ENCODE data around the gene FMO2.

The FMO2 gene

GRCh38 chr1:171174560-171175294 lies 10.4 kb upstream of the FMO2 start:
- Histone ChIP-seq H2BK5ac (ENCODE audit: low read depth, low read length, poor library complexity) (no peak overlapping the region), H3K9me3 (ENCODE audit: insufficient read depth, low read depth, low read length) (no peaks in the 10 kb centered on the region), H3K18ac (ENCODE audit: low read length) (no peak overlapping the region), H4K8ac (ENCODE audit: low read depth, low read length) (no peak overlapping the region), H3K4me1 (ENCODE audit: control insufficient read depth in 1 of 2, insufficient read depth in 2 of 2, low read length in 2 of 2) (peaks cover 0 to 2% of the 10 kb centered on the region in 2 experiments), H4K91ac (ENCODE audit: low read depth, low read length) (no peak overlapping the region), H3K4ac (ENCODE audit: low read depth, low read length) (no peak overlapping the region), H3K4me3 (ENCODE audit: low read depth, low read length) (no peak overlapping the region), H3K27me3 (ENCODE audit: insufficient read depth, low read length) (no peaks in the 10 kb centered on the region), H3K9ac (ENCODE audit: low read length) (no peak overlapping the region), H3K23ac (ENCODE audit: low read length) (no peak overlapping the region), H3K4me2 (ENCODE audit: low read length) (no peak overlapping the region), H3K27ac (ENCODE audit: low read depth, low read length) (no peak overlapping the region), H2AK5ac (ENCODE audit: low read length) (no peak overlapping the region), H3K14ac (ENCODE audit: low read length) (no peak overlapping the region), H4K12ac (ENCODE audit: low read depth, low read length) (no peak overlapping the region), H2BK12ac (ENCODE audit: low read length) (no peak overlapping the region), H3K79me1 (ENCODE audit: low read length) (no peaks in the 10 kb centered on the region), H2AFZ (ENCODE audit: insufficient read depth, low read length, poor library complexity) (no peak overlapping the region), H3K79me2 (ENCODE audit: control insufficient read depth, insufficient read depth, low read length, poor library complexity) (no peaks in the 10 kb centered on the region), H3K36me3 (ENCODE audit: control insufficient read depth in 1 of 2, insufficient read depth in 2 of 2, low read length in 2 of 2) (no peaks in the 10 kb centered on the region), H2BK120ac (ENCODE audit: insufficient read depth, low read length, poor library complexity) (no peak overlapping the region)
- DNase-seq, result no peak
- no CpG with 5 or more reads among the region's 1 CpG for WGBS (ENCODE audit: extremely low coverage, insufficient coverage, insufficient read length)

DNA sequence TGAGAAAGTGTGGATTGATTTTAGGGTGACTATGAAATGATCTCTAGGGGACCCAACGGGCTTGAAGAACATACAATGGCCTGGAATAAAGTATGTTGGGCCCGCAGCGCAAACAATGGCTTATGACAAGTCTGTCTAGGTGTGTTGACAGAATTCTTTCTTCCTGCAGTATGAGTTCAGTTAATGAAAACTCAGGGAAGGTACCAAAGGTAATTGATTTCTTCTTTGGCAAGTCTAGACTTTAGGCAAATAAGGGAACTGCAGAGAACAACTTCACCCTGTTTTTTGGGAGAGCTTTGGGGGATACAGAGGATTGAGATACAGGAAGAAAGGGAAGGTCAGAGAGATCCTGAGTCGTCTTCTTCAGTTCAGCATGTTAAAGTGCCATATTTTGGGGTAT lies 7.8 kb upstream of the FMO2 start:
- no peaks in the 10 kb centered on the region for H3K4me1 ChIP-seq (ENCODE audit: control insufficient read depth in 1 of 2, insufficient read depth in 2 of 2, low read length in 2 of 2)
- H3K9ac ChIP-seq (ENCODE audit: low read length), result no peak overlapping the region
- no peak overlapping the region for H4K12ac ChIP-seq (ENCODE audit: low read depth, low read length)
- no peak overlapping the region for H2AFZ ChIP-seq (ENCODE audit: insufficient read depth, low read length, poor library complexity)
- H3K4ac ChIP-seq (ENCODE audit: low read depth, low read length), result no peak overlapping the region
- no peak overlapping the region for H3K4me2 ChIP-seq (ENCODE audit: low read length)
- DNase-seq, result no peak
- no peak overlapping the region for H2BK120ac ChIP-seq (ENCODE audit: insufficient read depth, low read length, poor library complexity)
- H3K23ac ChIP-seq (ENCODE audit: low read length), result no peak overlapping the region
- no peak overlapping the region for H2BK5ac ChIP-seq (ENCODE audit: low read depth, low read length, poor library complexity)
- H2BK12ac ChIP-seq (ENCODE audit: low read length), result no peak overlapping the region
- no peak overlapping the region for H3K4me3 ChIP-seq (ENCODE audit: low read depth, low read length)
- H3K79me1 ChIP-seq (ENCODE audit: low read length), result no peaks in the 10 kb centered on the region
- H3K27ac ChIP-seq (ENCODE audit: low read depth, low read length), result no peak overlapping the region
- H3K9me3 ChIP-seq (ENCODE audit: insufficient read depth, low read depth, low read length), result no peaks in the 10 kb centered on the region
- H4K8ac ChIP-seq (ENCODE audit: low read depth, low read length), result no peak overlapping the region
- no peak overlapping the region for H3K18ac ChIP-seq (ENCODE audit: low read length)
- no peaks in the 10 kb centered on the region for H3K27me3 ChIP-seq (ENCODE audit: insufficient read depth, low read length)
- no peaks in the 10 kb centered on the region for H3K79me2 ChIP-seq (ENCODE audit: control insufficient read depth, insufficient read depth, low read length, poor library complexity)
- no CpG with 5 or more reads among the region's 4 CpGs for WGBS (ENCODE audit: extremely low coverage, insufficient coverage, insufficient read length)
- no peak overlapping the region for H2AK5ac ChIP-seq (ENCODE audit: low read length)
- H4K91ac ChIP-seq (ENCODE audit: low read depth, low read length), result no peak overlapping the region
- H3K36me3 ChIP-seq (ENCODE audit: control insufficient read depth in 1 of 2, insufficient read depth in 2 of 2, low read length in 2 of 2), result no peaks in the 10 kb centered on the region
- H3K14ac ChIP-seq (ENCODE audit: low read length), result no peak overlapping the region

- H3K23ac ChIP-seq (ENCODE audit: low read length), result no peak overlapping the region
- H3K4me1 ChIP-seq (ENCODE audit: control insufficient read depth in 1 of 2, insufficient read depth in 2 of 2, low read length in 2 of 2), result no peaks in the 10 kb centered on the region
- H3K9me3 ChIP-seq (ENCODE audit: insufficient read depth, low read depth, low read length), result no peaks in the 10 kb centered on the region
- peak in 1 of 2 donors; percentile 31 for DNase-seq
- H3K27me3 ChIP-seq (ENCODE audit: insufficient read depth, low read length), result no peaks in the 10 kb centered on the region
- H3K9ac ChIP-seq (ENCODE audit: low read length), result no peak overlapping the region
- WGBS (ENCODE audit: extremely low coverage, insufficient coverage, insufficient read length), result no CpG with 5 or more reads among the region's 5 CpGs
- no peaks in the 10 kb centered on the region for H3K79me1 ChIP-seq (ENCODE audit: low read length)
- no peak overlapping the region for H3K4me2 ChIP-seq (ENCODE audit: low read length)
- H2BK5ac ChIP-seq (ENCODE audit: low read depth, low read length, poor library complexity), result no peak overlapping the region
- H2BK12ac ChIP-seq (ENCODE audit: low read length), result no peak overlapping the region
- H2BK120ac ChIP-seq (ENCODE audit: insufficient read depth, low read length, poor library complexity), result no peak overlapping the region
- H3K79me2 ChIP-seq (ENCODE audit: control insufficient read depth, insufficient read depth, low read length, poor library complexity), result no peaks in the 10 kb centered on the region
- H3K18ac ChIP-seq (ENCODE audit: low read length), result no peak overlapping the region
- H4K12ac ChIP-seq (ENCODE audit: low read depth, low read length), result no peak overlapping the region
- H3K4ac ChIP-seq (ENCODE audit: low read depth, low read length), result no peak overlapping the region
- H2AK5ac ChIP-seq (ENCODE audit: low read length), result no peak overlapping the region
- no peak overlapping the region for H3K27ac ChIP-seq (ENCODE audit: low read depth, low read length)
- H2AFZ ChIP-seq (ENCODE audit: insufficient read depth, low read length, poor library complexity), result no peak overlapping the region
- H3K36me3 ChIP-seq (ENCODE audit: control insufficient read depth in 1 of 2, insufficient read depth in 2 of 2, low read length in 2 of 2), result no peaks in the 10 kb centered on the region
- no peak overlapping the region for H3K14ac ChIP-seq (ENCODE audit: low read length)
- H3K4me3 ChIP-seq (ENCODE audit: low read depth, low read length), result no peak overlapping the region
- no peak overlapping the region for H4K91ac ChIP-seq (ENCODE audit: low read depth, low read length)
- no peak overlapping the region for H4K8ac ChIP-seq (ENCODE audit: low read depth, low read length)
Observed at GRCh38 chr1:171179318-171180227, 5.5 kb upstream of the FMO2 start.

DNA sequence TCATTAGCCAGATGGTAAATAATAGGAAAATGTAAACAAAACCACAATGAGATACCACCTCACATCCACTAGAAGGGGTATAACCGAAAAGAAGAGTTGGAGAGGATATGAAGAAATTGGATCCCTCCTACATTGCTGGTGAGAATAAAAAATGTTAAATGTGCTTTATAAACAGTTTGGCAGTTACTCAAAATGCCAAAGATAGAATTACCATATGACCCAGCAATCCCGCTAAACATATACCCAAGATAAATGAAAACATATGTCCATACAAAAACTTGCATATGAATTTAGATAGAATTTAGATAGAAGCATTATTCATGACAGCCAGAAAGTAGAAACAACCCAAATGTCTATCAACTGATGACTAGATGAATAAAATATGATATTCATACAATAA lies 4.4 kb upstream of the FMO2 start:
- no CpG with 5 or more reads among the region's 2 CpGs for WGBS (ENCODE audit: extremely low coverage, insufficient coverage, insufficient read length)
- H2BK12ac ChIP-seq (ENCODE audit: low read length), result no peak overlapping the region

More for the DNA sequence above, 4.4 kb upstream of the FMO2 start:
- Histone ChIP-seq H4K12ac (ENCODE audit: low read depth, low read length) (no peak overlapping the region), H3K27ac (ENCODE audit: low read depth, low read length) (no peak overlapping the region), H3K27me3 (ENCODE audit: insufficient read depth, low read length) (no peaks in the 10 kb centered on the region), H2BK5ac (ENCODE audit: low read depth, low read length, poor library complexity) (no peak overlapping the region), H2BK120ac (ENCODE audit: insufficient read depth, low read length, poor library complexity) (no peak overlapping the region), H3K14ac (ENCODE audit: low read length) (no peak overlapping the region), H4K91ac (ENCODE audit: low read depth, low read length) (no peak overlapping the region), H3K4ac (ENCODE audit: low read depth, low read length) (no peak overlapping the region), H3K79me2 (ENCODE audit: control insufficient read depth, insufficient read depth, low read length, poor library complexity) (no peaks in the 10 kb centered on the region), H3K4me2 (ENCODE audit: low read length) (no peak overlapping the region), H3K23ac (ENCODE audit: low read length) (no peak overlapping the region), H3K4me3 (ENCODE audit: low read depth, low read length) (no peak overlapping the region), H2AFZ (ENCODE audit: insufficient read depth, low read length, poor library complexity) (no peak overlapping the region), H3K9me3 (ENCODE audit: insufficient read depth, low read depth, low read length) (no peaks in the 10 kb centered on the region), H3K79me1 (ENCODE audit: low read length) (no peaks in the 10 kb centered on the region), H3K9ac (ENCODE audit: low read length) (no peak overlapping the region), H3K4me1 (ENCODE audit: control insufficient read depth in 1 of 2, insufficient read depth in 2 of 2, low read length in 2 of 2) (no peaks in the 10 kb centered on the region), H2AK5ac (ENCODE audit: low read length) (no peak overlapping the region), H3K18ac (ENCODE audit: low read length) (no peak overlapping the region), H3K36me3 (ENCODE audit: control insufficient read depth in 1 of 2, insufficient read depth in 2 of 2, low read length in 2 of 2) (no peaks in the 10 kb centered on the region), H4K8ac (ENCODE audit: low read depth, low read length) (no peak overlapping the region)
- no peak for DNase-seq
